GM18909 (cell line): ENCODE measurements around the gene PXYLP1.
"Not testable (repeated sequence)": the region's sequence is repeated elsewhere in the genome, so short reads cannot be mapped to it uniquely, and the experiment has no call there.

Experiments used
- ATAC-seq: cut with Tn5 transposase; IDR thresholded peaks from one replicate; pipeline ENCODE4 v1.9.1; 2021; ENCODE audit warnings: mild to moderate bottlenecking; ENCODE audit not compliant: unreplicated experiment, poor library complexity

Gene PXYLP1, protein sequence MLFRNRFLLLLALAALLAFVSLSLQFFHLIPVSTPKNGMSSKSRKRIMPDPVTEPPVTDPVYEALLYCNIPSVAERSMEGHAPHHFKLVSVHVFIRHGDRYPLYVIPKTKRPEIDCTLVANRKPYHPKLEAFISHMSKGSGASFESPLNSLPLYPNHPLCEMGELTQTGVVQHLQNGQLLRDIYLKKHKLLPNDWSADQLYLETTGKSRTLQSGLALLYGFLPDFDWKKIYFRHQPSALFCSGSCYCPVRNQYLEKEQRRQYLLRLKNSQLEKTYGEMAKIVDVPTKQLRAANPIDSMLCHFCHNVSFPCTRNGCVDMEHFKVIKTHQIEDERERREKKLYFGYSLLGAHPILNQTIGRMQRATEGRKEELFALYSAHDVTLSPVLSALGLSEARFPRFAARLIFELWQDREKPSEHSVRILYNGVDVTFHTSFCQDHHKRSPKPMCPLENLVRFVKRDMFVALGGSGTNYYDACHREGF

DNA sequence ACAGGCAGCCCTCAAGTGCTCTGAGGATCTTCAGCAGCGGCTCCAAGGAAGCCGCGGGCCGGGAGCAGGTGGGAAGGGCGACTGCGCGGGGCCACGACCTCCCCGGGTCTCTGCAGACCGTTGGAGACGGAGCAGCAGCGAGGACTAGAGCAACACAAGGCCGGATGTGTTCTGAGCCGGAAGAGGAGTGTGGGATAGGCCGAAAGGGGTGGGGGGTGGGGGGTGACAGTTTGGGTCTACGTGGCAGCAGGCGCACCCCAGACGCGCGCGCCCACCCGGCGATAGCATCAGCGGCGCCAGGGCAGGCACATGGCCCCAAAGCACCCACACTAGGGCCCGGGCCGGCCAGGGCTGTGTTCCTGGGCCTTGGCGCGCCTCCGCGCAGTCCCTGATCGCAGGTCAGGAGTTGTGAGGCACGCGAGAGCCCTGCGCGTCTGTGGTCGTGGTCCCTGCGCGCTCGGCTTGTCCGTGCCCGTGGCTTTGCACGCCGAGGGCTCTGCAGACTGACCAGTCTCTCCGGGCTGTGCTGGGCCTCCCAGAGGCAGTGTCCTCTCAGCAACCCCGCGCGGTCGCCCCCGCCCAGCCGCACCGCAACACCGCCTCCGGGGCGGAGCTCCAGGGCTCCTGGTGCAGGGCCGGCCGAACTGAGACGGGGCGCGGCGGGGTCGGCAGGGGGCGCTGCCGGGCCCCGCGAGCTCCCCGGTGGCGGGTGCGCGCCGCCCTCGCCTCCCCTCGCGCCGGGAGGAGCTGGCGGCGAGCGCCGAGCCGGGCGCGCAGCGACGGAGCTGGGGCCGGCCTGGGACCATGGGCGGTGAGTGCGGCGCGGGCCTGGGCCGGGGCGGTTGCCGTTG lies at the start of gene PXYLP1:
Gene PXYLP1, plus strand, starts transcription at position 725 of the 851 bp plus-strand sequence. CDS start 28,351 bp downstream, outside the sequence.
- peak; percentile 97 for ATAC-seq

- ATAC-seq, result no peak
Measured at GRCh38 chr3:141183606-141184005, 48.0 kb upstream of the PXYLP1 start.

DNA sequence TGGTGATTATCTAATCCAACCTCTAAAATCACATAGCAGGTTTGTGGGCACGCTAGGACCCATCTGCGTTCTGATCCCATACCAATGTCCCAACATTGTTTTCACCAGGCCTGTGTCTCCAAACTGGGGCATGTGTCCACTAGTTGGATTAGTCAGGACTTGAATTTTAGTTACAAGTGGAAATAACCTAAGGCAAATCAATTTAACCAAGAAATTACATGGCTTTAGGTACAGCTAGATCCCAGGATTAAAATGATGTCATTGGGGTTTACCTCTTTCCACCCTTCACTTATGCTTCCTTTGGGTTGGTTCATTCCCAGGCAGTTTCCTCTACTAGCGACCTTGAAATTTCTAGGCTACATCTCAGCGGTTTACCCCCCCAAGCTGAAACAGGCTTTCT lies 47.2 kb upstream of the PXYLP1 start:
- ATAC-seq, result no peak

DNA sequence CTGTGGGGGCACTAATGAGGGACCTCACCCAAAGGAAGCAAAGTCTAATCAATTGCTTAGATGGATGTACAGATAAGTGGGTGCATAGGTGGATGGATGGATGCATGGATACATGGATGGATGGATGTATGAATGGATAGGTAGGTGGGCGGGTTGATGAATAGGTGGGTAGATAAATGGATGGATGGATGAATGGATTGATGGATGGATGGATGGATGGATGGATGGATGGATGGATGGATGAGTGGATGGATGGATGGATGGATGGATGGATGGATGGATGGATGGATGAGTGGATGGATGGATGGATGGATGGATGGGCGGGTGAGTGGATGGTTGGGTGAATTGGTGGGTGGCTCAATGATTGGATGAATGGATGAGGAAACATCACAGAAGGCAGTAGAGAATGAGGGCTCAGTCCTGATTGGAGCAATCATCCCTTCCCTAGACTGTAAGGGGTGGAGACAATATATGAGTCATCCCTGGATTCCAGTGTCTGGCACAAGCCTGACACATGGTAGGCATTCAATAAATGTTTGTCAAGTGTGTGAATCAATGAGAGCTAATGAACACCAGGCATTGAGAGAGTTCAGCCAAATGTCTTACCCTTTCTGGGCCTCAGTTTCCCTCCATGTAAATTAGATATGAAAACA lies 40.4 kb upstream of the PXYLP1 start:
- ATAC-seq, result no peak

GRCh38 chr3:141192345-141192744 lies 39.3 kb upstream of the PXYLP1 start:
- peak; percentile 100 for ATAC-seq

- no peak for ATAC-seq
Measured at GRCh38 chr3:141193066-141193830, 38.4 kb upstream of the PXYLP1 start.

DNA sequence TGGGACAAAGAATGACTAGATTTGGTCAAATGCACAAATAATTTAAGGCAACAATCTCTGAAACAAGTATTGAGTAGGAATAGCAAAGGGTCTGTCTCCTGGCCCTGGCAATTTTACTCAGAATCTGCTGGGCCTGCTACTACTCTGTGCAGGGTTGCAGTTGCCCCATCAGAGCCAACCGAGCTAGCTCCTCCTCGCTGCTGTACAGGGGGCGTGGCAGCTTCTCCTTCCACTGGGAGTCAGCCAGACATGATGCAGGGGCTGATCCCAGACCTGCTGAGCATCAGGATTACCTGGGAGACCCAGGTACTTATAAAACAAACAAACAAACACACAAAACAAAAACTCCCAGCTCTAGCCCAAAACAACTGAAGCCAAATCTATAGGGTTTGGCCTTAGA lies 30.5 kb upstream of the PXYLP1 start:
- no peak for ATAC-seq

- no peak for ATAC-seq
Measured at GRCh38 chr3:141202682-141203081, 28.9 kb upstream of the PXYLP1 start.

- ATAC-seq, result no peak
Measured at GRCh38 chr3:141203866-141204265, 27.8 kb upstream of the PXYLP1 start.

- no peak for ATAC-seq
Measured at GRCh38 chr3:141204343-141204742, 27.3 kb upstream of the PXYLP1 start.

- not testable (repeated sequence) for ATAC-seq
Measured at GRCh38 chr3:141211306-141211705, 20.3 kb upstream of the PXYLP1 start.

DNA sequence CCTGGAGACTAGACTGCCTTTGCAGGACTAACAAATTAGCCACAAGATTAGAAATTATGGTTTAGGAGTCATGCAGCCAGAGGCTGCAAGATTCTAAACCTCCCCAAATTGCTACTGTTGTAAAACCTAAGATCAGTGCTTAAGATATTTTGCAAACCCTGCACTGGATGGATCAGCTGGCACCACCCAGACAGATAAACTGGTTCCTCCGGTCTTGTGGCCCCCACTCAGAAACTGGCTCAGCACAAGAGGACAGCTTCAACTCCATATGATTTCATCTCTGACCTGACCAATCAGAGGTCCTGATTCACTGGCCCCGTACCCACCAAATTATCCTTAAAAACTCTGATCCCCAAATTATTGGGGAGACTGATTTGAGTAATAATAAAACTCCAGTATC lies 19.5 kb upstream of the PXYLP1 start:
- ATAC-seq, result no peak

DNA sequence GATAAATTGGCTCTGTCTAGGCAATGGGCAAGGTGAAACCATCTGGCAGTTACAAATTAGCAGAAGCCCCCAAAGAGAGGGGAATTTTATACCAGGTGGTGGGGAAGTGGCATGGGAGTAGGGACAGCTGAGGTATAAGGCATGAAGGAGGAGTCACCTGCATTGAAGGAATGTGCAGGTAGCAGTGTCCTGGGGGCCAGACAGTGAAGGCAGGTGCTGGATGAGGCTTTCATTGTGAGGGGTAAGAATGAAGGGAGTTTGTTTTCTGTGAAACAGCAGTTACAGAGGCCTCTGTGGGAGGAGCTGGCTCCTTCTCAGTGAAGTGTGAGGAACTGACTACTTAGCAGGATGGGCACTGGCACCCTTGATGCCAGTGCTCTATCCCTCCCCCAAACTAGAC lies 19.1 kb upstream of the PXYLP1 start:
- ATAC-seq, result no peak

DNA sequence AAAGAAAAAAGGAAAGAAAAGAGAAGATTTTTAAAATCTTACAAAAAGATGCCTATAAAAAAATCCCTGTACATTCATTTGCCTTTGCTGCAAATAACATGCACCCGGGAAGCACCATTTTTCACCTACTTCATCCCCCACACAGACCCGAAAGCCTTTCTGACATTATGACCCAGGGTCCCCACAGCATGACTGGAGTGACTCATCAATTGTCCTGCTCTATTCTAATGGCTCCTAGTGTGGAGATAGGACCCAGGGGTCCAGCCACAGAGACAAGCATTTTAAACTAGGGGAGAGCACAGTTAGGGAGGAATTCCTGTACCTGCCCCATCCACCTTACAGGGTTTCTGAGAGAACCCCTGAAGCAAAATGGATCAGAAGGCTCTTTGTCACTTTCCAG lies 14.7 kb upstream of the PXYLP1 start:
- no peak for ATAC-seq

- ATAC-seq, result no peak
Measured at GRCh38 chr3:141217389-141217788, 14.2 kb upstream of the PXYLP1 start.

GRCh38 chr3:141218162-141218835 lies 13.3 kb upstream of the PXYLP1 start:
- ATAC-seq, result no peak

- ATAC-seq, result no peak
Measured at GRCh38 chr3:141218926-141219325, 12.7 kb upstream of the PXYLP1 start.

- ATAC-seq, result no peak
Measured at GRCh38 chr3:141223673-141224166, 7.9 kb upstream of the PXYLP1 start.

DNA sequence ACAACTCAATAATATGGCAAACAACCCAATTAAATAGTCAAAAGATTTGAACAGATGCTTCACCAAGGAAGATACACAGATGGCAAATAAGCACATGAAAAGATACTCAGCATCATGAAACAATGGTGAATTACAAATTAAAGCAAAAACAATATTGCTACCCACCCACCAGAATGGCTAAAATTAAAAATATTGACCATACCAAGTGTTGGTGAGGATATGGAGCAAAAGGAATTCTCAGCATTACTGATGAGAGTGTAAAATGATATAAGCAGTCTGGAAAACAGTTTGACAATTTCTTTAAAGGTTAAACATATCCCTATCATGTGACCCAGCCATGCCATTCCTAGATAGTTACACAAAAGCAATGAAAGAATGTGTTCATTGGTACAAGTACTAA lies 5.7 kb upstream of the PXYLP1 start:
- ATAC-seq, result no peak
